Stomach smooth muscle (tissue), 2 donors: ENCODE measurements around the gene ZNF362.
"Not testable (repeated sequence)": the region's sequence is repeated elsewhere in the genome, so short reads cannot be mapped to it uniquely, and the experiment has no call there.

Experiments used
- H3K27ac ChIP-seq: one replicate; pipeline ENCODE4 v1.7.0; 2013; ENCODE audit warnings: mild to moderate bottlenecking, low read length, inconsistent platforms
- H3K27me3 ChIP-seq, 2 donors: one replicate each; pipeline ENCODE4 v1.7.0; 2013; ENCODE audit warnings: low read length in 2 of 2; ENCODE audit not compliant: insufficient read depth in 2 of 2, control insufficient read depth in 1 of 2
- H3K36me3 ChIP-seq, 2 donors: one replicate each; pipeline ENCODE4 v1.7.0; 2013; ENCODE audit warnings: low read length in 2 of 2; ENCODE audit not compliant: control insufficient read depth in 2 of 2, insufficient read depth in 2 of 2
- H3K4me1 ChIP-seq: one replicate; pipeline ENCODE4 v1.7.0; 2013; ENCODE audit warnings: low read length; ENCODE audit not compliant: control insufficient read depth, insufficient read depth
- H3K4me3 ChIP-seq, 2 donors: one replicate each; pipeline ENCODE4 v1.7.0; 2013; ENCODE audit warnings: low read length in 2 of 2
- H3K9ac ChIP-seq, 2 donors: one replicate each; pipeline ENCODE4 v1.7.0; 2013; ENCODE audit warnings: low read length in 2 of 2, mild to moderate bottlenecking in 1 of 2
- H3K9me3 ChIP-seq, 2 donors: one replicate each; pipeline ENCODE4 v1.7.0; 2013; ENCODE audit warnings: low read length in 2 of 2; ENCODE audit not compliant: control insufficient read depth in 2 of 2
- donor health status: healthy.
- donor health status: Pancreatic carcinoma.

The ZNF362 gene

DNA sequence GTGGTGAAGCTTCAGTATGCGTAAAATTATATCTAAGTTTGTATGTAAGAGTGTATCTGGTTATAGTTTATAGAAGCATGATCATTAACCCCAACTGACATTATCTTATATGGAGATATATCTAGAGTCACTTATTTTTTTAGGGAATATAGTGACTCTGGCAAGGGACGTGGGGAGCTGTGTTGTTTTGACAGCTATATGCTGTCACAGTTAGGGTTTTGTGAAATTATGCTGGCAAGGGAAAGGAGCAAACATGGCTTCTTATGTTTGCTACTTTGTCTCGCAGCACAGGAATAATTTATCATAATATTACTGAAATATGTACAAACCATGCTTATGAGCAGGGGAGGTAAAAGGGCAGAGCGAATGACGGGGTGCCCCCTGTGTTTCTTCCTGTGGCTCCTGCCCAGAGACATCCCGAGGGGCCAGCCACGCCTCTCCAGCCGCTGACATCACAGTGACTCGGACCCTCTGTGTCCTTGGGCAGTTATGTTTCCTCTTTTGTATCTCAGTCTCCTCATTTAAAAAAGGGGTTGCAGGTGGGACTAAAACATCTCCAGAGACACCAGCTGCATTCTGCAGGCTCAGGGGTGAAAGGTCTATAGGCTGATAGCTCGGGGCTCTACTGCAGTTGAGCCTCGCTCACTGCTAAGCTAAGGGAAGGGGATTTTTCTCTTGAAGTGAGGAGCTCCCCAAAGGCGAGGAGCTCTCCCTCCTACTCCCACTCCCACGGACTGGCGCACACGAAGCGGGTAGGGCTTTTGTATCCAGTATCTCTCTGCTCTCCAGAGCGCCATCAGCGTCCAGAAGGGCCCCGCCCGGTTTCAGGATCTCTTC lies 49.7 kb downstream of the ZNF362 start:
- no peak overlapping the region for H3K9ac ChIP-seq
- H3K36me3 ChIP-seq: peaks cover 0 to 3% of the 10 kb centered on the region in 2 donors
- H3K4me1 ChIP-seq: peaks cover 12% of the 10 kb centered on the region
- H3K27ac ChIP-seq: no peak overlapping the region
- no peaks in the 10 kb centered on the region for H3K9me3 ChIP-seq
- no peak overlapping the region for H3K4me3 ChIP-seq
- peaks cover 0 to 10% of the 10 kb centered on the region in 2 donors for H3K27me3 ChIP-seq

GRCh38 chr1:33306653-33307493 lies 50.6 kb downstream of the ZNF362 start:
- Histone ChIP-seq H3K9me3 (no peaks in the 10 kb centered on the region), H3K9ac (no peak overlapping the region), H3K4me3 (peak overlapping the region; percentile 40 to 67), H3K4me1 (peaks cover 6% of the 10 kb centered on the region), H3K27me3 (peaks cover 0 to 10% of the 10 kb centered on the region in 2 donors), H3K36me3 (peaks cover 0 to 3% of the 10 kb centered on the region in 2 donors), H3K27ac (no peak overlapping the region)

DNA sequence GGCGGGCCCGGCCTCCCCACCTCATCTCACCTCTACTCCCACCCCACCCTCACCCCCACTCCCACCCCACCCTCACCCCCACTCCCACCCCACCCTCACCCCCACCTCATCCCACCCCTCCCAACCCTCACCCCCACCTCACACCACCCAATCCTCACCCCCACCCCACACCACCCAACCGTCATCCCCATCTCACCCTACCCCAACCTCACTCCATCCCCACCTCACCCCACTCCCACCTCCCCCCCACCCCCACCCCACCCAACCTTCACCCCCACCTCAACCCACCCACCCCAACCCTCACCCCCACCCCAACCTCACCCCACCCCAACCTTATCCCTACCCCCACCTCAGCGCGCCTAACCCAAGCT lies 51.2 kb downstream of the ZNF362 start:
- Histone ChIP-seq H3K27ac (no peak overlapping the region), H3K27me3 (peaks cover 0 to 10% of the 10 kb centered on the region in 2 donors), H3K4me3 (no peak overlapping the region), H3K4me1 (peaks cover 6% of the 10 kb centered on the region), H3K9ac (no peak overlapping the region), H3K9me3 (no peaks in the 10 kb centered on the region), H3K36me3 (peaks cover 0 to 3% of the 10 kb centered on the region in 2 donors)

DNA sequence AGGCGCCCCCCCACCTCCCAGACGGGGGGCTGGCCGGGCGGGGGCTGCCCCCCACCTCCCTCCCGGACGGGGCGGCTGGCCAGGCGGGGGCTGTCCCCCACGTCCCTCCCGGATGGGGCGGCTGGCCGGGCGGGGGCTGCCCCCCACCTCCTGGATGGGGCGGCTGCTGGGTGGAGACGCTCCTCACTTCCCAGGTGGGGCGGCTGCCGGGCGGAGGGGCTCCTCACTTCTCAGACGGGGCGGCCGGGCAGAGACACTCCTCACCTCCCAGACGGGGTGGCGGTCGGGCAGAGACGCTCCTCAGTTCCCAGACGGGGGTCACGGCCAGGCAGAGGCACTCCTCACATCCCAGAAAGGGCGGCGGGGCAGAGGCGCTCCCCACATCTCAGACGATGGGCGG lies 53.1 kb downstream of the ZNF362 start:
- not testable (repeated sequence) for H3K4me1 ChIP-seq, H3K9ac ChIP-seq, H3K27ac ChIP-seq, H3K36me3 ChIP-seq, H3K27me3 ChIP-seq, H3K9me3 ChIP-seq, H3K4me3 ChIP-seq

DNA sequence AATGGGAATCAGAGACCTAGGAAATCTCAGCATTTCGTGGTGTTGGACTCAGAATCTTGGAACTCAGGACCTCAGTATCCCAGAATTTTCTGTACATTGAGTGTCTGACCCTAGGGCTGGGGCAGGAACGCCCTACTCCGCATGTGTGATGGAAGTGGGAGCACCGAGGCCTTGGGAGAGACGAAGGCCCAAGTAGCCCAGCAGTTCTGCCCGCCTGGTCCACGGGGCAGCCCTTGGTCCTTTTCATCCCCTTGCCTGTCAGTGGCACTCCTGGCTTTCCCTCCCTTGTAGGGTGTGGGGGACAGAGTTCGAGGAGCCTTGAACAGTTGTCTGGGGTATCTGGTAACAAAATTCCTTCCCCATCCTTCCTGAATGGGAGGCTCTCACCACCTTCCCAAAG lies 54.4 kb downstream of the ZNF362 start:
- Histone ChIP-seq H3K27me3 (peaks cover 0 to 10% of the 10 kb centered on the region in 2 donors), H3K4me3 (no peak overlapping the region), H3K27ac (no peak overlapping the region), H3K36me3 (no peaks in the 10 kb centered on the region), H3K4me1 (peaks cover 6% of the 10 kb centered on the region), H3K9ac (no peak overlapping the region), H3K9me3 (no peaks in the 10 kb centered on the region)

- Histone ChIP-seq H3K4me3 (no peak overlapping the region), H3K27me3 (peaks cover 0 to 3% of the 10 kb centered on the region in 2 donors), H3K27ac (no peak overlapping the region), H3K36me3 (no peaks in the 10 kb centered on the region), H3K9me3 (no peaks in the 10 kb centered on the region), H3K4me1 (peaks cover 3% of the 10 kb centered on the region), H3K9ac (no peak overlapping the region)
These were observed 55.6 kb downstream of the ZNF362 start for GRCh38 chr1:33311706-33312412.

DNA sequence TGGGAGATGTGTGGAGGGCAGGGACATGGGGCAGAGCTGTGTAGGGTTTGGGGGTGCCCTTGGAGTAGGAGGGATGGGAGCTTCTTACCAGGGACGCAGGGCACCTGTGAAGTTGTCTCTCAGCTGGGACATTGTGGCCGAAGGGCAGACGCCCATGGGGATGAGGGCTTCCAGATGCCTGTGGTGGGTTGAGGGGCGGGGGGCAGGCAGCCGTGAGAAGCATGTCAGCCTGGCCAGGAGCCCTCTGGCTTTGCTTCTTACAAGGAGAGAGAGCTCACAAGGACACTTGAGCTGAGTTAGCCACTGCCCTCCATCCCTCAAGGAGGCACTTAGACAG lies 56.1 kb downstream of the ZNF362 start:
- no peaks in the 10 kb centered on the region for H3K36me3 ChIP-seq
- H3K27me3 ChIP-seq: no peaks in the 10 kb centered on the region
- no peaks in the 10 kb centered on the region for H3K9me3 ChIP-seq
- H3K4me1 ChIP-seq: no peaks in the 10 kb centered on the region
- no peak overlapping the region for H3K9ac ChIP-seq
- no peak overlapping the region for H3K4me3 ChIP-seq
- H3K27ac ChIP-seq: no peak overlapping the region

GRCh38 chr1:33314416-33314815 lies 58.1 kb downstream of the ZNF362 start:
- H3K4me3 ChIP-seq: no peak overlapping the region
- H3K9me3 ChIP-seq: no peaks in the 10 kb centered on the region
- no peak overlapping the region for H3K27ac ChIP-seq
- H3K4me1 ChIP-seq: no peaks in the 10 kb centered on the region
- no peaks in the 10 kb centered on the region for H3K36me3 ChIP-seq
- no peaks in the 10 kb centered on the region for H3K27me3 ChIP-seq
- H3K9ac ChIP-seq: no peak overlapping the region

DNA sequence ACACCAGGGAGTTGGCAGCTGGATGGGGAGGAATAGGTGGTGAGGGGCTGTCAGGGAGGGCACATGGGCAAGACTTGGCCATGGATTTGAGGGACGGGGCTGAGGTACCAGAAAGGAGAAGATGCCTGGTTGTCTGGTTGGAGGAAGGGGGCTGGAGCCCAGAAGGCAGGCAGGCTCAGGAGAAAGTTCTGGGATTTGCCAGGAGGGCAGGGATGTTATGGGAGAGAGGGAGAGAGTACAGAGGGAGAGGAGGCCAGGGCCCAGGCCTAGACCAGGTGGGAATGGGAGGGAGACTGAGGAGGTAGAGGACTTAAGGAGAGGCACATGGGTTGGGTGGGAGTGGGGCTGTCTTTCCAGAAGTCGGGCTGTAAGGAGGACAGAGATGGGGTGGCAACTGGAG lies 60.3 kb downstream of the ZNF362 start:
- no peak overlapping the region for H3K27ac ChIP-seq
- no peaks in the 10 kb centered on the region for H3K9me3 ChIP-seq
- no peak overlapping the region for H3K9ac ChIP-seq
- no peaks in the 10 kb centered on the region for H3K27me3 ChIP-seq
- H3K36me3 ChIP-seq: peaks cover 0 to 2% of the 10 kb centered on the region in 2 donors
- H3K4me3 ChIP-seq: no peak overlapping the region
- H3K4me1 ChIP-seq: peaks cover 3% of the 10 kb centered on the region

DNA sequence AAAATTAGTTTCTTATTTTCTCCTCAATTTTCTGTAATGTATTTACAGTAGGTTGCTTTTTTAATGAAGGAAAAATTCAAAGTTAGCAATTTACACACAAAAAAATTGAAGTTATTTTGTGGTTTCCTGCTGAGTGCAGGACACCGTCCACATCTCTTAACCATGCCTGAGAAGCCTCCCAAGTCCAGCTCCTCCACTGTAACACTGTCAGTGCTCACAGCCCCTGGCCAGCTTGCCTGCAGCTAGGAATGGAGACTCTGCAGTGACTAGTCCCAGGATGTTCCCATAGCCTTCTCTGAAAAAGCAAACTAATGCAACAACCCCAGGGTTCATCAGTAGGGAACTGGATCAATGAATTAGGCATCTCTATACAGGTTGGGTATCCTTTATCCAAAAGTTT lies 61.1 kb downstream of the ZNF362 start:
- H3K4me3 ChIP-seq: no peak overlapping the region
- peaks cover 0 to 2% of the 10 kb centered on the region in 2 donors for H3K36me3 ChIP-seq
- no peaks in the 10 kb centered on the region for H3K9me3 ChIP-seq
- H3K27me3 ChIP-seq: no peaks in the 10 kb centered on the region
- peaks cover 3% of the 10 kb centered on the region for H3K4me1 ChIP-seq
- no peak overlapping the region for H3K27ac ChIP-seq
- H3K9ac ChIP-seq: no peak overlapping the region
